HCT116 (cell line): ENCODE measurements around the gene SPEM3. TPM values are rescaled to one million over a fixed set of nuclear protein-coding genes. Genes with fewer than 3 reads are reported as not detected.

Source experiments
- ATAC-seq: fragments of 200-7000 bp; cut with Tn5 transposase; 2 replicates; pipeline ENCODE4 v1.9.1; 2020; ENCODE audit warnings: mild to moderate bottlenecking, moderate library complexity
- BruUV-seq: library from RNA; stranded (reverse); fragments of 400-500 nt; replicated peaks from 2 replicates; lab custom pipeline; 2021; lab: Mats Ljungman, UMichigan
- CTCF ChIA-PET: fragments of 300-600 bp; sonication (Branson Sonifier 250); formaldehyde crosslinking; loops from one replicate; lab custom pipeline; 2021; ENCODE audit warnings: antibody characterized with exemption; lab: Charles Lee
- POLR2A ChIA-PET: fragments of 300-600, 350-600 bp; sonication (Branson Sonifier 250); formaldehyde crosslinking; loops from one replicate; lab custom pipeline; 2021; ENCODE audit warnings: antibody characterized with exemption; lab: Charles Lee
- RAD21 ChIA-PET, 2 experiments: fragments of 300-600 bp; sonication (Branson Sonifier 250); formaldehyde crosslinking; loops; one replicate each; lab custom pipeline; 2023; ENCODE audit warnings: low total read pairs in 2 of 2; ENCODE audit not compliant: uncharacterized antibody in 2 of 2, unreplicated experiment in 2 of 2, low non-redundant PET in 1 of 2; lab: Charles Lee
- DNase-seq: peaks from one replicate; pipeline ENCODE4 v3.0.0-alpha.2; 2010; ENCODE audit warnings: low read depth, low spot score
- H2AFZ ChIP-seq: fragments of 200-600 bp; shearing (Covaris generic), sonication (generic); 2 replicates; pipeline ENCODE4 v1.6.1; 2017; ENCODE audit warnings: low read depth, mixed run types, mixed read lengths, antibody characterized with exemption, low read length; ENCODE audit not compliant: poor library complexity, severe bottlenecking
- H3K27ac ChIP-seq: 2 replicates; pipeline ENCODE4 v1.5.1; 2012; ENCODE audit warnings: low read depth, low read length
- H3K27me3 ChIP-seq: fragments of 200-600 bp; sonication (generic); 2 replicates; pipeline ENCODE4 v1.6.1; 2016; ENCODE audit warnings: mixed run types, low read length, mixed read lengths; ENCODE audit not compliant: insufficient read depth
- H3K36me3 ChIP-seq, 2 experiments: fragments of 200-500 bp in 1 of 2; fragments of 200-600 bp in 1 of 2; sonication (Bioruptor generic) in 1 of 2; sonication (generic) in 1 of 2; 2 replicates each; pipeline versions ENCODE4 v1.5.1 to v1.6.1; 2014 to 2016; ENCODE audit warnings: low read length in 2 of 2, inconsistent platforms in 1 of 2, mixed read lengths in 1 of 2, mixed run types in 1 of 2; ENCODE audit not compliant: insufficient read depth in 2 of 2, control insufficient read depth in 1 of 2
- H3K4me1 ChIP-seq, 2 experiments: fragments of 200-600 bp in 1 of 2; sonication (generic) in 1 of 2; 2 replicates each; pipeline versions ENCODE4 v1.5.1 to v1.6.1; 2012 to 2017; ENCODE audit warnings: low read length in 2 of 2, inconsistent platforms in 1 of 2, mild to moderate bottlenecking in 1 of 2, mixed read lengths in 1 of 2, mixed run types in 1 of 2, moderate library complexity in 1 of 2; ENCODE audit not compliant: insufficient read depth in 2 of 2, control insufficient read depth in 1 of 2
- H3K4me2 ChIP-seq: fragments of 200-600 bp; sonication (generic); 2 replicates; pipeline ENCODE4 v1.6.1; 2017; ENCODE audit warnings: mixed run types, low read length, mixed read lengths
- H3K4me3 ChIP-seq, 2 experiments: fragments of 200-600 bp in 1 of 2; sonication (generic) in 1 of 2; replicated peaks in 1 of 2; 2 replicates each; pipeline ENCODE4 v1.5.1; 2011 to 2016; ENCODE audit warnings: low read length in 2 of 2, control low read depth in 1 of 2, low read depth in 1 of 2, mild to moderate bottlenecking in 1 of 2, mixed read lengths in 1 of 2, mixed run types in 1 of 2
- H3K79me2 ChIP-seq: fragments of 200-600 bp; sonication (generic); 2 replicates; pipeline ENCODE4 v1.6.1; 2017; ENCODE audit warnings: mild to moderate bottlenecking, mixed run types, low read length, moderate library complexity, mixed read lengths; ENCODE audit not compliant: insufficient read depth
- H3K9ac ChIP-seq: fragments of 200-600 bp; sonication (generic); 2 replicates; pipeline ENCODE4 v1.6.1; 2016; ENCODE audit warnings: low read length, mixed read lengths
- H3K9me2 ChIP-seq: fragments of 200-600 bp; sonication (generic), shearing (Covaris generic); 2 replicates; pipeline ENCODE4 v1.6.1; 2017; ENCODE audit warnings: mixed run types, mild to moderate bottlenecking, moderate library complexity; ENCODE audit not compliant: insufficient read depth
- H3K9me3 ChIP-seq, 2 experiments: fragments of 200-500 bp in 1 of 2; fragments of 200-600 bp in 1 of 2; sonication (Bioruptor generic) in 1 of 2; sonication (generic) in 1 of 2; 2 replicates each; pipeline ENCODE4 v1.6.1; 2014 to 2017; ENCODE audit warnings: low read length in 2 of 2, mixed read lengths in 2 of 2, inconsistent platforms in 1 of 2, low read depth in 1 of 2, mild to moderate bottlenecking in 1 of 2, mixed run types in 1 of 2, moderate library complexity in 1 of 2; ENCODE audit not compliant: control insufficient read depth in 1 of 2, insufficient read depth in 1 of 2
- H4K20me1 ChIP-seq: fragments of 200-600 bp; sonication (generic), shearing (Covaris generic); 2 replicates; pipeline ENCODE4 v1.6.1; 2017; ENCODE audit warnings: mixed run types, mild to moderate bottlenecking, moderate library complexity; ENCODE audit not compliant: insufficient read depth
- CTCF ChIP-seq, 3 experiments: fragments of 200-600 bp in 1 of 3; sonication (generic) in 1 of 3; IDR thresholded peaks in 2 of 3; conservative IDR thresholded peaks in 1 of 3; 2 replicates each; pipeline ENCODE4 v1.5.1; 2012 to 2017; ENCODE audit warnings: low read depth in 2 of 3, low read length in 2 of 3, antibody characterized with exemption in 1 of 3, borderline replicate concordance in 1 of 3, control low read depth in 1 of 3, mild to moderate bottlenecking in 1 of 3, mixed read lengths in 1 of 3, mixed run types in 1 of 3, moderate library complexity in 1 of 3; ENCODE audit not compliant: insufficient read depth in 1 of 3
- EZH2 ChIP-seq: fragments of 200-600 bp; sonication (generic); IDR thresholded peaks from 2 replicates; pipeline ENCODE4 v1.6.1; 2017; ENCODE audit warnings: antibody characterized with exemption, mixed run types
- EZH2phosphoT487 ChIP-seq: fragments of 200-600 bp; IDR thresholded peaks from 2 replicates; pipeline ENCODE4 v1.6.1; 2018; ENCODE audit warnings: antibody characterized with exemption, borderline replicate concordance
- FOSL1 ChIP-seq: IDR thresholded peaks from 2 replicates; pipeline ENCODE4 v1.6.1; 2012; ENCODE audit warnings: low read depth
- SRF ChIP-seq: IDR thresholded peaks from 2 replicates; pipeline ENCODE4 v1.6.1; 2012; ENCODE audit warnings: low read depth
- TCF7L2 ChIP-seq: IDR thresholded peaks from 2 replicates; pipeline ENCODE4 v1.7.0; 2011; ENCODE audit warnings: borderline replicate concordance, inconsistent platforms; ENCODE audit not compliant: insufficient read depth, insufficient read length; ENCODE audit errors: extremely low read depth
- intact Hi-C: fragments of 100-400 bp; cut with micrococcal nuclease; formaldehyde crosslinking; loops from 2 replicates; pipeline ENCODE4 v1.10.0; 2022
- total RNA-seq: library from RNA; stranded (reverse); gene quantifications from one replicate; pipeline ENCODE4 v1.2.1, GENCODE V29; 2021; ENCODE audit not compliant: unreplicated experiment

Gene SPEM3
- total RNA-seq, 1 experiment from 2014 or later, result not detected

DNA sequence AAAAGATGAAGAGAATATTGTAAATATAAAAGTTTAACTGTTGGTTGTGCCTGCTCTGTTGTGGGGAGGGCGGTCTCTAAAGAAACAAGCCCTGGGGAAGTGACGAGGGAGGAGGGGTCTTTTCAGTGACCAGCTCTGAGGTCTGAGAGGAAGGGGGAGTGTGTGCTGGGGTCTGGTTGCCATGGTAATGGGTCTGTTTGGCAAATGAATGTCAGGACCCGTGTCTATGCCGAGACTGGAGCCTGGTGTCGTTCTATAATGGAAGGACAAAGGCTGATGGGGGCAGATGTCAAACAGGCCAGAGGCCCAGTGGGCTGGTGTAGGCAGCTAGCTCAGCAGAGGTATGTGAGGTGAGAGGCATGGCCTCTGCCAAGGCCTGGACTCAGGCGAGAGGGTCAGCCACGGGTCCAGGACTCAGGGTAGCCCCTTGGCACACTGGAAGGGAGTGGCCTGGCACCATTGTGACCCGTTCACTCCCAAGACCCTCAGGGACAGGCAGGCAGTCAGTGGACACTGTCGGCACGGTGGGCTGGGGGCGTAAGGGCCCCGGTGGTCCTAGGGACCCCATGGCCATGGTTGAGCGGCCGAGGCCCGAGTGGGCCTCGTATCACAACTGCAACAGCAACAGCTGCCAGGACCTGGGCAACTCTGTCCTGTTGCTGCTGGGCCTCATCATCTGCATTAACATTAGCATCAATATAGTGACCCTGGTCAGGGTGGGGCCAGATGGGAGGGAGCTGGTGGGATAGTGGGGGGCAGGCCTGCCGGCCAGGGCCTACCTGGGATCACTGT, 8.6 kb upstream of the SPEM3 start, which contains the start of gene SPEM1:
Gene SPEM1 (plus strand): TSS at position 506 of the 792 bp plus-strand sequence. CDS start 61 bp downstream, at position 567.
- Histone ChIP-seq H3K9ac (no peak within 1 kb of the TSS), H3K9me2 (no peaks in the 10 kb centered on the region), H3K27ac (no peak within 1 kb of the TSS), H3K79me2 (no peaks in the 10 kb centered on the region), H3K27me3 (no peaks in the 10 kb centered on the region), H3K4me3 (no peak within 1 kb of the TSS), H3K4me2 (no peak within 1 kb of the TSS), H4K20me1 (no peaks in the 10 kb centered on the region), H3K9me3 (no peaks in the 10 kb centered on the region), H3K4me1 (no peaks in the 10 kb centered on the region)
- ChIA-PET POLR2A (interaction anchor here (1.7 kb wide), 1 partner anchor 16 kb away, joined by 8 read pairs; the partner anchor contains the start of gene TMEM256), RAD21 (no interaction called here), CTCF (no interaction called here)
- DNase-seq, result no peak
- intact Hi-C loops, result no loop called here
- no peak for TF ChIP-seq FOSL1
- TF ChIP-seq SRF, result no peak
- no peak for TF ChIP-seq EZH2phosphoT487
- no peak for TF ChIP-seq EZH2
- TF ChIP-seq CTCF (IDR thresholded peaks at IDR 0.05 in 2 of 3, conservative IDR thresholded peaks at IDR 0.05 in 1 of 3; ENCODE audit: borderline replicate concordance in 1 of 3, insufficient read depth in 1 of 3, low read depth in 2 of 3, low read length in 2 of 3), result no peak
- no peak for TF ChIP-seq TCF7L2
- TF ChIP-seq, all 23 proteins: peak for 0
- Histone ChIP-seq H2AFZ (no peak within 1 kb of the TSS), H3K36me3 (peaks cover 0 to 2% of the 10 kb centered on the region in 2 experiments; a peak in 1 of 4 replicates)
- no TSS peak for BruUV-seq
- ATAC-seq, result no peak
